Stimulated activated CD8-positive, alpha-beta memory T cell treated with anti-CD3 and anti-CD28 coated beads, Interleukin-15, amount 100 ng/mL, for 1 hour (primary cell): ENCODE measurements around the gene CHPT1.
"Not testable (repeated sequence)": the region's sequence is repeated elsewhere in the genome, so short reads cannot be mapped to it uniquely, and the experiment has no call there.

ENCODE experiments used
- DNase-seq: peaks from one replicate; pipeline ENCODE4 v3.0.0-alpha.2; 2020; ENCODE audit warnings: low read depth

The CHPT1 gene

GRCh38 chr12:101697197-101697929 is at the start of gene CHPT1:
Gene CHPT1, plus strand, starts transcription at chr12:101697640. Its CDS starts 222 bp downstream, at chr12:101697862.
- DNase-seq: peak; percentile 20

- no peak for DNase-seq
Observed at GRCh38 chr12:101647711-101648110, 49.7 kb upstream of the CHPT1 start.

- DNase-seq: no peak
Observed at GRCh38 chr12:101648195-101648594, 49.2 kb upstream of the CHPT1 start.

- no peak for DNase-seq
Observed at GRCh38 chr12:101650346-101651117, 46.9 kb upstream of the CHPT1 start.

- no peak for DNase-seq
Observed at GRCh38 chr12:101653030-101653429, 44.4 kb upstream of the CHPT1 start.

- DNase-seq: no peak
Observed at GRCh38 chr12:101653503-101653902, 43.9 kb upstream of the CHPT1 start.

GRCh38 chr12:101654442-101654841 is 43.0 kb upstream of the CHPT1 start:
- DNase-seq: no peak

GRCh38 chr12:101655393-101655792 is 42.0 kb upstream of the CHPT1 start:
- DNase-seq: no peak

GRCh38 chr12:101660662-101661061 is 36.8 kb upstream of the CHPT1 start:
- not testable (repeated sequence) for DNase-seq

GRCh38 chr12:101663298-101663697 is 34.1 kb upstream of the CHPT1 start:
- DNase-seq: no peak

- no peak for DNase-seq
Observed at GRCh38 chr12:101664992-101665391, 32.4 kb upstream of the CHPT1 start.

- DNase-seq: no peak
Observed at GRCh38 chr12:101666052-101666728, 31.2 kb upstream of the CHPT1 start.

GRCh38 chr12:101667591-101667990 is 29.8 kb upstream of the CHPT1 start:
- no peak for DNase-seq

- DNase-seq: no peak
Observed at GRCh38 chr12:101670007-101670671, 27.3 kb upstream of the CHPT1 start.

- DNase-seq: no peak
Observed at GRCh38 chr12:101671157-101671791, 26.2 kb upstream of the CHPT1 start.

- DNase-seq: no peak
Observed at GRCh38 chr12:101671833-101672232, 25.6 kb upstream of the CHPT1 start.

- no peak for DNase-seq
Observed at GRCh38 chr12:101675555-101675954, 21.9 kb upstream of the CHPT1 start.

- not testable (repeated sequence) for DNase-seq
Observed at GRCh38 chr12:101676497-101676896, 20.9 kb upstream of the CHPT1 start.

- DNase-seq: no peak
Observed at GRCh38 chr12:101678081-101678480, 19.4 kb upstream of the CHPT1 start.

GRCh38 chr12:101680240-101680639 is 17.2 kb upstream of the CHPT1 start:
- DNase-seq: no peak

- no peak for DNase-seq
Observed at GRCh38 chr12:101680647-101681046, 16.8 kb upstream of the CHPT1 start.

- not testable (repeated sequence) for DNase-seq
Observed at GRCh38 chr12:101681627-101682026, 15.8 kb upstream of the CHPT1 start.
